SHP77 (cell line): Measurements from ENCODE around the gene EREG.

ENCODE experiments used
- DNase-seq, 2 experiments: peaks; one replicate each; lab custom pipeline; 2025; lab: John Stamatoyannopoulos, UW

EREG gene

GRCh38 chr4:74344031-74344430, 20.9 kb upstream of the EREG start:
- no peak for DNase-seq

DNA sequence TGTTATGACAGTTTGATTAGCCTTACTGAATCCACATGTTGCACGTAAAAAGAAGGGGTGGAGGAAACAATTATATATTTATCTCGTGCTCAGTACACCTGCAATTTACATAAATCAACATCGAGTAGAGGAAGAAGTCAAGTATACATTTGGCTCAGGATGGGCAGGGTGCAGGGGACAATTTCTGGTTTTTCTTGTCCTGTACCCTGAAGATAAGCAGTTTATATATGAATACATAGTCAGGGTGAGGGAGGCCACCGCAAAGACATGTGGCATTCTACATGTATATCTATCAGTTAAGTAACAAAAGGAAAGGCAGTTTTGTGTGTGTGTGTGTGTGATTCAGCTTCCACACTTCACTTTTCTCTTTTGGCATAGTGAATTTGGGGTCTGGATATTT, 11.1 kb upstream of the EREG start:
- DNase-seq = no peak

- no peak for DNase-seq
These were observed 7.0 kb upstream of the EREG start for GRCh38 chr4:74357965-74358364.

DNA sequence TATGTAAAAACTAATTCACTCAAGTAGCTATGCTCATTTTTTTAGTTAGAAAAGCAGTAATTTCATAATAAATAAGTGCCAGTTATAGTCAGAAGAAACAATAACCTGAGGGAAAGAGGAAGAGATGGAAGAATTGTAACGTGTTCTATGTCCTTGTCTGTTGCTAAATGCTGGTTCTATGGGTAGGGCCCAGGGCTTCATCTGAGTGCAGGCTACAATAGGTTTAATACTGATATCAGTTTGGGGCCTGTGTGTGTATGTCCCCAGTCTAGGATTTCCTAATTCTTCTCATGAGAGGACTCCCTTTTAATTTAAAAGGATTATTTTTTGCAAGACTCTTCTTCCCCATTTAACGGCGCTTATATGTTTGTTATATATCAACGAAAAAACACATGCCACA, 3.3 kb upstream of the EREG start:
- DNase-seq = no peak

GRCh38 chr4:74362347-74362746, 2.6 kb upstream of the EREG start:
- DNase-seq = no peak

- DNase-seq = no peak
These were observed 691 bp upstream of the EREG start for GRCh38 chr4:74364256-74364651.

GRCh38 chr4:74365761-74366160, 816 bp downstream of the EREG start:
- peak; percentile 45 to 64 for DNase-seq

DNA sequence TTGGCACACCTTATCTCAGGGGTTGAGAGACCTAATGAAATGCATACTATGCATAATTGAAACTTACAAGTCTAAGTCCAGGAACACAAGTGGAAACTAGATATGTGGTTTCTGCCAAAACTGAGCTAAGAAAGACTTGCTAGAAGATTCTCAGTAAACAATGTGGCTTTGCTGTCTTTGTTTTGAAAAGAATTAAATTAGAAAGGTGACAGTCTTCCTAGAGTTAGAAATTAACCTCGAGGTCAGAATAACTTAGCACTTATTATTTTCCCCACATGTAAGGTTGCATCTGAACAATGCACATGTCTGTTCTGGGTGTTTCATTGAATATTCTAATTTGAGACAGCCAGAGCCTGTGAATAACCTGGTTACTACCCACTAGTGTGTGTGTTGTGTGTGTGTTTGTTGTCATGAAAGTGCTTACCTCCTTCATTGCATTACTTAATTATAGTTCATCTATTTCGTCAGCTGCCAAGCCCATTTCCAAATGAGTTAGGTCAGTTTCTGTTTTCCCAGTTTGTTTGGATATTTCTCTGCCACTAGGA, 1.5 kb downstream of the EREG start:
- DNase-seq = no peak

- no peak for DNase-seq
These were observed 2.8 kb downstream of the EREG start for GRCh38 chr4:74367656-74368290.

DNA sequence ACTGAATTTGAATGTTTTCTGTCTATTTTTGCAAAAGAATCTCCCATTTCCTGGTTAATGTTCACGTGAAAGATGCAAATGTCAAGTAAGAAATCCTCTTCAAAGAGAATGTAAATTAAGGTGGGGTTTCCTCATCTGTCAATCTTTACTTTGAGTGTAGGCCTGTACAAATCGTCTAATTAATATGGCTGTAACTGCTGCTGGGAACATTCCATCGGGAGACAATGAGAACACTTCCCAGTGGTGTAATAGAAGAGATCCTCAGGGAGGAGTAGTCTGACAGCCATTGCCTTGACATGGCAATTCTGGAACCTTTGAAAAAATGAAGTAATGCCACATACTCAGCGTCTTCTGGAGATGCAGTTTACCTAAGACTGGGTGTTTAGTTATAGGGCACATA, 3.7 kb downstream of the EREG start:
- DNase-seq = no peak

- DNase-seq = no peak
These were observed 4.9 kb downstream of the EREG start for GRCh38 chr4:74369855-74370254.

- DNase-seq = peak; percentile 50 to 51
These were observed 6.0 kb downstream of the EREG start for GRCh38 chr4:74370912-74371311.

GRCh38 chr4:74374128-74374527, 9.2 kb downstream of the EREG start:
- no peak for DNase-seq

- no peak for DNase-seq
These were observed 9.8 kb downstream of the EREG start for GRCh38 chr4:74374561-74375327.

DNA sequence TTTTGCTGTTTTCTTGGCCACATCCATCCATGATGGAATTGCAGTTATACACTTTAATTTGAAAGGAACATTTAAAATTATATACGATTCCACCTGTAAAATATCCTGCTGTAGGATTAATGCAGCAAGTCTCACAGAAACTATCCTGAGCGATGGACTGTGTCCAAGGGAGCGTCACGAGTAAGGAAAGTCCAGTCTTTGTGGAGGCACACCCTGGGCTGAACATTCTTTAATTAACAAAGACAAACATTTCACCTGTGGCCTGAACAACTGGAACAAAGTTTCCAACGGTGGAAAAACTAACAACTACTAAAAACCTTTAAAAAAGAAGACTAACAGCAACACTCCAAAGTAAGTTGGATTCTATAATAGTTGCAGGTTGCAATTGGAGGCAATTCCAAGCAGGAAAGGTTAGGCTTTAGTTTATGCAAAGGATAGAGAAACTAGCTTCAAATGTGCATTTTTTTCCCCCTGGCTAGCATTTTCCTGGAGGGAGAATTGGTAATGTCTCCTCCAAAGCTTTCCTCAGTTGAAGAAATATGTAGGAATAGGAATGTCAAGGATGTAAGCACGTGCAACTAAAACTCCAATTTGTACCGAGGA, 11.0 kb downstream of the EREG start:
- no peak for DNase-seq

DNA sequence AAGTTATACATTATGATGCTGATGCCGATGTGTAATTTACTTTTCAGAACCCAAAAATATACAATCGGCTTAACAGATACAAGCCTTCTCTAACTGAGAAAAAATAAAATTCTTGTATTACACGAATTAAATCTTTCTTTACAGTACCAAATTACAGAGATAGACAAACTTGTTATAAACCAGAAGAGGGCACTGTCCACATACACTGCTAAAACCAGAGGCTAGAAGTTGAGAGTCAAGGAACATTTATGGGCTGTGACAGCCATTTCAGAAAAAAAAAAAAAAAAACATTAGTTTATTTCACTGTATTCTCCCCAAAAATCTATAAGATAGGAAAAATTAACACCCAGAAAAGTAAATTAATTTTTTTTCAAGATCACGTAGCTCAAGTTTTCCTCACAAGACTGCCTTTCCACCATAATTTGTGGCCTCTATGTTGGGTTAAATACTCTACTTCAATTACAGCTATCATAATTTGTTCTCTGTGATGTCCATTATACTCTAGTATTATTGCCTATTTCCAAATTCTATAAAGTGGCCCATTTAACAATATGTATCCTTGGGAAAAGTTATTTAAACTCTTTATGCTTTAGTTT, 12.0 kb downstream of the EREG start:
- peak in 1 of 2 experiments; percentile 31 for DNase-seq

DNA sequence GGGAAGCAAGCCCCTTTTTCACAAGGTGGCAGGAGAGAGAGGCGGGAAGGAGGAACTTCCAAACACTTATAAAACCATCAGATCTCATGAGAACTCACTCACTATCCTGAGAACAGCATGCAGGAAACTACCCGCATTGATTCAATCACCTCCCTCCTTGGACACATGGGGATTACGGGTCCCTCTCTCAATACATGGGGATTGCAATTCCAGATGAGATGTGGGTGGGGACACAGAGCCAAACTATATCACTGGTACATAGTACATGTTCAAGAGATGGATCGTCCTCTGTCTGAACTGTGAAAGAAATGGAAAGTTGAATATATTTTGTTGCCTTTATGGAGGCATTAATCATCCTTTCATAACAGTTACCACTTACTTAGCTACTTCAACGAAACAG, 12.8 kb downstream of the EREG start:
- no peak for DNase-seq

- no peak for DNase-seq
These were observed 13.6 kb downstream of the EREG start for GRCh38 chr4:74378573-74378972.

DNA sequence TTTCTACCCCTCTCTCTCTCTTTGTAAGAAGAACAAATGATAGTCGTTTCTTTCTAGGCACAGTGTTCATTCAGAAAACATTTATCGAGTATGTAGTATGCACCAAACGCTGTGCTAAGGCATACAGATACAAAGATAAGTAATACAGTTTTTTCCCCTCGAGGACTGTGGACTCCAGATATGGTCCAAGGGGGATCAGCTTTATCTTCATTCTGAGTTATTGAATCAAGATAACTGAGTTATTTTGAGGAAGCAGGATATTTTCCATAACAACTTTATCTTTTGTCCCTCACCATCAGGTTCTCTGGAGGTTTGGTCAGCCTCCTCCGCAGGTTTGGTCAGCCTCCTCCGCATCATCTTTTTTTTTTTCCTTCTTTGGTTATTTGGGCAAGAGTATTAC, 15.0 kb downstream of the EREG start:
- no peak for DNase-seq

- no peak for DNase-seq
These were observed 20.4 kb downstream of the EREG start for GRCh38 chr4:74385386-74385785.

DNA sequence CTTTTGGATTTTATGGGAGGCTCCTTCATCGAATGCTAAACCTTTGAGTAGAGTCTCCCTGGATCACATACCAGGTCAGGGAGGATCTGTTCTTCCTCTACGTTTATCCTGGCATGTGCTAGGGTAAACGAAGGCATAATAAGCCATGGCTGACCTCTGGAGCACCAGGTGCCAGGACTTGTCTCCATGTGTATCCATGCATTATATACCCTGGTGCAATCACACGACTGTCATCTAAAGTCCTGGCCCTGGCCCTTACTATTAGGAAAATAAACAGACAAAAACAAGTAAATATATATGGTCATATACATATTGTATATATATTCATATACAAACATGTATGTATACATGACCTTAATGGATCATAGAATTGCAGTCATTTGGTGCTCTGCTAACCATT, 21.2 kb downstream of the EREG start:
- DNase-seq = no peak

GRCh38 chr4:74387790-74388189, 22.8 kb downstream of the EREG start:
- no peak for DNase-seq

DNA sequence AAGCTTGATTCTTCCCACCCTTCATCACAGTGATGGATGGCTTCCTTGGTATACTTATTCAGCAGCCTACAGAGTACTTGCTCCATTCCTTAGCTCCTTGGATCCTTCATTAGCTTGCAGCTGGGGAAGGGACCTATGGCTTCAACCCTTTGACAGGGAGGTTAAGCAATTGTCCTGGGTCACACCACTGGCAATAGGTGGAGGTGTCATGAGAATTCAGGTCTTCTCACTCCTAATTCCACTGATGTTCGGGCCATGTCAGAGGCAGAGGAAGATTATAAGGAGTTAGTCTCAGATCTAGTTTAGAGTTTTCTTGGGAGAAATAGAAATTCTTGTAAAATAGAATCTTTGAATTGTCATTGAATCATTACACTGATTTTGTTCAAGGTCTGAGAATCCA, 24.5 kb downstream of the EREG start:
- no peak for DNase-seq
